ENCODE measurements around the gene TRIM34. TPM values are rescaled to one million over a fixed set of nuclear protein-coding genes. Genes with fewer than 3 reads are reported as not detected.

TRIM34 gene
- total and polyA plus RNA-seq, 2 of the 8 experiments (the other 6 are each of a cell fraction or from before 2014, with no cell fraction given): 0.76 to 5.8 TPM

DNA sequence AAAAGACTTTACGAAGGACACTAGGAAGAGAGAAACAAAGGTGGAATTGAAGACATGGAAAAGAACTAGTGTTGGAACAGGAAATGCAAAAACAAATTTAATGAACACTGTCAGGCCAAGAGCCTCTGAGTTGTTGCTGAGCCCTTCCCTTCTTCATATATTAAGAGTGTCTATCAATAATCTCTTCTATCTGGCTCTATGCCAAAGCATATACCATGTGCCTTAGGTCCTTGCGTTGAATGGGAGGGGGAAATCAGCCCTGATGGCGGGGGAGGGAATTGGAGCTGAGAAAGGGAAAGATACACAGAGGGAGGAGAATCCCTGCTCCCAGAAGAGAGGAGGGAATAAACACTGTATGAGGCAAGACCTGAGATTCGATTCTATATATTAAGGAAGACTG lies 49.6 kb upstream of the TRIM34 start:
- Histone ChIP-seq H3K4me1 (replicated peaks in 1 of 4; ENCODE audit: control insufficient read depth in 3 of 4, insufficient read depth in 4 of 4, low read length in 3 of 4) (no peaks in the 10 kb centered on the region), H3K79me2 (ENCODE audit: control insufficient read depth in 1 of 2, insufficient read depth in 2 of 2, low read length in 2 of 2) (no peaks in the 10 kb centered on the region), H4K91ac (replicated peaks; ENCODE audit: insufficient read length, low read length) (no peak overlapping the region), H3K18ac (ENCODE audit: extremely low read depth, low read length) (no peak overlapping the region), H3K23ac (ENCODE audit: insufficient read length) (no peak overlapping the region), H3K36me3 (ENCODE audit: control insufficient read depth in 2 of 4, insufficient read depth in 4 of 4, low read length in 3 of 4) (no peaks in the 10 kb centered on the region), H4K8ac (ENCODE audit: extremely low read depth, insufficient read depth, low read length) (no peak overlapping the region), H3K56ac (replicated peaks; ENCODE audit: insufficient read length, low read depth, low read length) (no peak overlapping the region), H2BK15ac (ENCODE audit: low read length) (no peak overlapping the region), H3K23me2 (ENCODE audit: low read depth, low read length) (no peaks in the 10 kb centered on the region), H2BK12ac (ENCODE audit: low read depth, low read length) (no peak overlapping the region), H2BK20ac (ENCODE audit: low read length) (no peak overlapping the region), H3K27me3 (replicated peaks in 1 of 4; ENCODE audit: control insufficient read depth in 3 of 4, extremely low read depth in 1 of 4, insufficient read depth in 3 of 4, low read length in 3 of 4) (no peaks in the 10 kb centered on the region), H3K27ac (ENCODE audit: low read depth, low read length) (no peak overlapping the region), H2BK120ac (replicated peaks; ENCODE audit: low read depth, low read length) (no peak overlapping the region), H3K9ac (replicated peaks in 1 of 4; ENCODE audit: extremely low read depth in 1 of 4, low read depth in 3 of 4, low read length in 3 of 4) (no peak overlapping the region), H3K4ac (replicated peaks; ENCODE audit: insufficient read length, low read depth, low read length) (no peak overlapping the region), H3K79me1 (ENCODE audit: low read depth, low read length) (no peaks in the 10 kb centered on the region), H4K20me1 (replicated peaks in 1 of 2; ENCODE audit: control insufficient read depth in 1 of 2, insufficient read depth in 2 of 2, low read length in 2 of 2) (no peaks in the 10 kb centered on the region), H2AK5ac (ENCODE audit: low read depth, low read length) (no peak overlapping the region), H2BK5ac (ENCODE audit: low read depth, low read length) (no peak overlapping the region), H3K4me2 (ENCODE audit: insufficient read depth in 1 of 2, low read depth in 2 of 2, low read length in 2 of 2) (no peak overlapping the region), H2AFZ (ENCODE audit: low read length) (0 out of 2 replicates have a peak overlapping the region, but pooled peaks have one; percentile 24), H3K9me3 (ENCODE audit: insufficient read depth in 2 of 2, low read depth in 1 of 2, low read length in 1 of 2) (no peaks in the 10 kb centered on the region), H3K14ac (ENCODE audit: insufficient read length) (no peak overlapping the region), H4K5ac (ENCODE audit: insufficient read length, low read depth, low read length) (no peak overlapping the region), H3K4me3 (ENCODE audit: extremely low read depth in 1 of 4, insufficient read depth in 2 of 4, low read depth in 3 of 4, low read length in 4 of 4) (no peak overlapping the region)
- 72% methylated on average over 4 of the region's 4 CpGs; no CpG with 5 or more reads in 1 of the 2 experiments for WGBS, 2 experiments (ENCODE audit: extremely low coverage in 1 of 2, insufficient coverage in 1 of 2, insufficient read length in 1 of 2, insufficient replicate concordance in 2 of 2, low coverage in 1 of 2, low lambda C conversion rate in 2 of 2, missing lambda C conversion rate in 1 of 2)
- ChIA-PET POLR2A (ENCODE audit: partially characterized antibody) (no interaction called here), CTCF (ENCODE audit: partially characterized antibody) (interaction anchor here (0.8 kb wide), 1 partner anchor 12 kb away, joined by 3 read pairs; no protein-coding TSS in a partner anchor)
- no peak for FAIRE-seq
- DNase-seq (ENCODE audit: low read depth in 1 of 2, low spot score in 2 of 2): no peak
- TF ChIP-seq, protein P1, sequence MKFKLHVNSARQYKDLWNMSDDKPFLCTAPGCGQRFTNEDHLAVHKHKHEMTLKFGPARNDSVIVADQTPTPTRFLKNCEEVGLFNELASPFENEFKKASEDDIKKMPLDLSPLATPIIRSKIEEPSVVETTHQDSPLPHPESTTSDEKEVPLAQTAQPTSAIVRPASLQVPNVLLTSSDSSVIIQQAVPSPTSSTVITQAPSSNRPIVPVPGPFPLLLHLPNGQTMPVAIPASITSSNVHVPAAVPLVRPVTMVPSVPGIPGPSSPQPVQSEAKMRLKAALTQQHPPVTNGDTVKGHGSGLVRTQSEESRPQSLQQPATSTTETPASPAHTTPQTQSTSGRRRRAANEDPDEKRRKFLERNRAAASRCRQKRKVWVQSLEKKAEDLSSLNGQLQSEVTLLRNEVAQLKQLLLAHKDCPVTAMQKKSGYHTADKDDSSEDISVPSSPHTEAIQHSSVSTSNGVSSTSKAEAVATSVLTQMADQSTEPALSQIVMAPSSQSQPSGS (IDR thresholded peaks at IDR 0.05; ENCODE audit: low read length): no peak
- TF ChIP-seq RNF2 (IDR thresholded peaks at IDR 0.05; ENCODE audit: borderline replicate concordance, low read depth, low read length, missing control alignments, poor library complexity, severe bottlenecking) (no peak), KDM5A (IDR thresholded peaks at IDR 0.05; ENCODE audit: low read length) (no peak), KDM1A (IDR thresholded peaks at IDR 0.05; ENCODE audit: borderline replicate concordance, low read length) (no peak), TCF12 (IDR thresholded peaks at IDR 0.05; ENCODE audit: low read depth, low read length) (no peak), JUN (IDR thresholded peaks at IDR 0.05; ENCODE audit: low read depth, low read length) (no peak), CHD1 (IDR thresholded peaks at IDR 0.05; ENCODE audit: low read depth, low read length) (no peak), TEAD4 (IDR thresholded peaks at IDR 0.05; ENCODE audit: low read depth, low read length) (no peak), TAF7 (optimal IDR thresholded peaks at IDR 0.05; ENCODE audit: borderline replicate concordance, low read depth, low read length) (no peak), SP2 (IDR thresholded peaks at IDR 0.05; ENCODE audit: low read length) (no peak), CHD2 (IDR thresholded peaks at IDR 0.05; ENCODE audit: low read length) (no peak)
- TF ChIP-seq, protein P2, sequence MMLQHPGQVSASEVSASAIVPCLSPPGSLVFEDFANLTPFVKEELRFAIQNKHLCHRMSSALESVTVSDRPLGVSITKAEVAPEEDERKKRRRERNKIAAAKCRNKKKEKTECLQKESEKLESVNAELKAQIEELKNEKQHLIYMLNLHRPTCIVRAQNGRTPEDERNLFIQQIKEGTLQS (IDR thresholded peaks at IDR 0.05; ENCODE audit: insufficient read depth, low read depth, low read length): no peak
